Stomach (tissue), 4 donors: Measurements from ENCODE around the gene CAMSAP1.

Source experiments
- CTCF ChIP-seq, 7 experiments: fragments of 450-650 bp in 4 of 7; fragments of 200-600 bp in 3 of 7; sonication (generic) in 3 of 7; IDR thresholded peaks; one replicate each; pipeline ENCODE4 v1.5.1; 2016 to 2019; ENCODE audit warnings: antibody characterized with exemption in 7 of 7, control low read depth in 2 of 7, mild to moderate bottlenecking in 1 of 7
- POLR2A ChIP-seq, 4 donors: fragments of 450-650 bp; IDR thresholded peaks; one replicate each; pipeline ENCODE4 v1.6.1; 2016; ENCODE audit warnings: antibody characterized with exemption in 4 of 4, control low read depth in 2 of 4, mild to moderate bottlenecking in 1 of 4, moderate library complexity in 1 of 4

- no peak for TF ChIP-seq POLR2A (IDR thresholded peaks at IDR 0.05)
- no peak for TF ChIP-seq CTCF (IDR thresholded peaks at IDR 0.05)
Observed at GRCh38 chr9:135798263-135798585, 109.1 kb downstream of the CAMSAP1 start.
